Breast epithelium (tissue), 4 donors: Measurements from ENCODE around the gene CMKLR1. TPM values are rescaled to one million over a fixed set of nuclear protein-coding genes. Genes with fewer than 3 reads are reported as not detected.

ENCODE experiments used
- DNase-seq, 2 donors: peaks; one replicate each; pipeline ENCODE4 v3.0.0-alpha.2; 2019; ENCODE audit warnings: low spot score in 2 of 2
- H3K27ac ChIP-seq, 2 donors: fragments of 200-600 bp; sonication (generic) in 1 of 2; one replicate each; pipeline ENCODE4 v1.5.1; 2016 to 2019; ENCODE audit warnings: mild to moderate bottlenecking in 1 of 2
- H3K27me3 ChIP-seq, 2 donors: fragments of 200-600 bp; sonication (generic) in 1 of 2; one replicate each; pipeline versions ENCODE4 v1.5.1 to v1.6.0; 2017 to 2019; ENCODE audit warnings: control low read depth in 1 of 2, mild to moderate bottlenecking in 1 of 2
- H3K36me3 ChIP-seq: fragments of 200-600 bp; one replicate; pipeline ENCODE4 v1.5.1; 2019
- H3K4me1 ChIP-seq, 2 donors: fragments of 200-600 bp; sonication (generic); one replicate each; pipeline ENCODE4 v1.5.1; 2016 to 2019; ENCODE audit warnings: control low read depth in 1 of 2
- H3K4me3 ChIP-seq, 3 donors: fragments of 200-600 bp; sonication (generic); 1 replicate in 2 of 3; 2 replicates in 1 of 3; pipeline ENCODE4 v1.5.1; 2016 to 2019; ENCODE audit warnings: mild to moderate bottlenecking in 3 of 3, moderate library complexity in 2 of 3
- H3K9me3 ChIP-seq, 2 donors: fragments of 200-600 bp; sonication (generic) in 1 of 2; one replicate each; pipeline ENCODE4 v1.5.1; 2016 to 2019; ENCODE audit warnings: control low read depth in 1 of 2
- POLR2A ChIP-seq: fragments of 450-650 bp; IDR thresholded peaks from one replicate; pipeline ENCODE4 v1.6.1; 2016; ENCODE audit warnings: antibody characterized with exemption, mild to moderate bottlenecking, moderate library complexity
- POLR2AphosphoS5 ChIP-seq, 3 donors: sonication (generic); formaldehyde crosslinking; IDR thresholded peaks; one replicate each; pipeline ENCODE4 v1.6.1; 2017; ENCODE audit warnings: antibody characterized with exemption in 3 of 3
- intact Hi-C: fragments of 100-400 bp; cut with DNase I; formaldehyde crosslinking; loops from one replicate; pipeline ENCODE4 v1.15.1; 2023; ENCODE audit warnings: low total_unique reads
- total RNA-seq, 3 donors: library from RNA; depleted of rRNA; stranded (reverse); fragments of >200 nt; gene quantifications; one replicate each; pipeline ENCODE4 v1.1.0, GENCODE V29; 2016
- TF ChIP-seq, protein P1 (sequence below), 3 donors: fragments of 450-650 bp; IDR thresholded peaks; one replicate each; pipeline ENCODE4 v1.5.1; 2016 to 2017; ENCODE audit warnings: antibody characterized with exemption in 3 of 3, mild to moderate bottlenecking in 3 of 3, moderate library complexity in 3 of 3

Gene CMKLR1
- total RNA-seq, 3 donors from 2014 or later = 4.9 to 30.2 (median 9.1) TPM

GRCh38 chr12:108304633-108305032, 34.5 kb downstream of the CMKLR1 start:
- H3K27me3 ChIP-seq = no peaks in the 10 kb centered on the region
- no peaks in the 10 kb centered on the region for H3K9me3 ChIP-seq
- intact Hi-C loops = no loop called here
- no peak for DNase-seq
- H3K27ac ChIP-seq = peak overlapping the region; percentile 76 to 90
- peaks cover 17 to 27% of the 10 kb centered on the region in 2 donors for H3K4me1 ChIP-seq
- no peaks in the 10 kb centered on the region for H3K36me3 ChIP-seq
- no peak for TF ChIP-seq POLR2AphosphoS5 (IDR thresholded peaks at IDR 0.05)
- TF ChIP-seq, protein P1, sequence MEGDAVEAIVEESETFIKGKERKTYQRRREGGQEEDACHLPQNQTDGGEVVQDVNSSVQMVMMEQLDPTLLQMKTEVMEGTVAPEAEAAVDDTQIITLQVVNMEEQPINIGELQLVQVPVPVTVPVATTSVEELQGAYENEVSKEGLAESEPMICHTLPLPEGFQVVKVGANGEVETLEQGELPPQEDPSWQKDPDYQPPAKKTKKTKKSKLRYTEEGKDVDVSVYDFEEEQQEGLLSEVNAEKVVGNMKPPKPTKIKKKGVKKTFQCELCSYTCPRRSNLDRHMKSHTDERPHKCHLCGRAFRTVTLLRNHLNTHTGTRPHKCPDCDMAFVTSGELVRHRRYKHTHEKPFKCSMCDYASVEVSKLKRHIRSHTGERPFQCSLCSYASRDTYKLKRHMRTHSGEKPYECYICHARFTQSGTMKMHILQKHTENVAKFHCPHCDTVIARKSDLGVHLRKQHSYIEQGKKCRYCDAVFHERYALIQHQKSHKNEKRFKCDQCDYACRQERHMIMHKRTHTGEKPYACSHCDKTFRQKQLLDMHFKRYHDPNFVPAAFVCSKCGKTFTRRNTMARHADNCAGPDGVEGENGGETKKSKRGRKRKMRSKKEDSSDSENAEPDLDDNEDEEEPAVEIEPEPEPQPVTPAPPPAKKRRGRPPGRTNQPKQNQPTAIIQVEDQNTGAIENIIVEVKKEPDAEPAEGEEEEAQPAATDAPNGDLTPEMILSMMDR (IDR thresholded peaks at IDR 0.05) = no peak
- no peak for TF ChIP-seq POLR2A
- H3K4me3 ChIP-seq = no peak overlapping the region

DNA sequence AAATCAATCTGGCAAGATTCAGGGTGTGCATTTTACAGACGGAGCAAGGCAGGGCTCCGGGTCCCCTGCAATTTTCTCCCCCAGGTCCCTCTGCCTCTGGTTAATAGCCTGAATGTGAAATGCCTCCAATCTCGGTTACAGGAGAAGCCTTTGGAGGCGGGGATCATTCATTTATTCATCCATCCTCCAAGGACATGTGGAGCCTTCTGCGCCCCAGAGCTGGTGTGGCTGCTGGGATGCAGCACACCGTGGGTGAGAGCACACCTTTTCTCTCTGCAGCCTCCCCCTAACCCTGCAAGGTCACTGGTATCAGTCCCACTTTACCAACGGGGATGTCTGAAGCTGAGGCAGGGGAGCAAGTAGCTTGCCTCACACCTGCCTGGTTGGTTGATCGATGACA, 35.4 kb downstream of the CMKLR1 start:
- H3K9me3 ChIP-seq = no peaks in the 10 kb centered on the region
- peaks cover 17 to 27% of the 10 kb centered on the region in 2 donors for H3K4me1 ChIP-seq
- DNase-seq = no peak
- TF ChIP-seq POLR2A = no peak
- TF ChIP-seq, protein P1 (IDR thresholded peaks at IDR 0.05) = no peak
- no peak for TF ChIP-seq POLR2AphosphoS5 (IDR thresholded peaks at IDR 0.05)
- H3K36me3 ChIP-seq = no peaks in the 10 kb centered on the region
- no peaks in the 10 kb centered on the region for H3K27me3 ChIP-seq
- peak overlapping the region; percentile 6 to 90 for H3K27ac ChIP-seq
- intact Hi-C loops = no loop called here
- H3K4me3 ChIP-seq = no peak overlapping the region

DNA sequence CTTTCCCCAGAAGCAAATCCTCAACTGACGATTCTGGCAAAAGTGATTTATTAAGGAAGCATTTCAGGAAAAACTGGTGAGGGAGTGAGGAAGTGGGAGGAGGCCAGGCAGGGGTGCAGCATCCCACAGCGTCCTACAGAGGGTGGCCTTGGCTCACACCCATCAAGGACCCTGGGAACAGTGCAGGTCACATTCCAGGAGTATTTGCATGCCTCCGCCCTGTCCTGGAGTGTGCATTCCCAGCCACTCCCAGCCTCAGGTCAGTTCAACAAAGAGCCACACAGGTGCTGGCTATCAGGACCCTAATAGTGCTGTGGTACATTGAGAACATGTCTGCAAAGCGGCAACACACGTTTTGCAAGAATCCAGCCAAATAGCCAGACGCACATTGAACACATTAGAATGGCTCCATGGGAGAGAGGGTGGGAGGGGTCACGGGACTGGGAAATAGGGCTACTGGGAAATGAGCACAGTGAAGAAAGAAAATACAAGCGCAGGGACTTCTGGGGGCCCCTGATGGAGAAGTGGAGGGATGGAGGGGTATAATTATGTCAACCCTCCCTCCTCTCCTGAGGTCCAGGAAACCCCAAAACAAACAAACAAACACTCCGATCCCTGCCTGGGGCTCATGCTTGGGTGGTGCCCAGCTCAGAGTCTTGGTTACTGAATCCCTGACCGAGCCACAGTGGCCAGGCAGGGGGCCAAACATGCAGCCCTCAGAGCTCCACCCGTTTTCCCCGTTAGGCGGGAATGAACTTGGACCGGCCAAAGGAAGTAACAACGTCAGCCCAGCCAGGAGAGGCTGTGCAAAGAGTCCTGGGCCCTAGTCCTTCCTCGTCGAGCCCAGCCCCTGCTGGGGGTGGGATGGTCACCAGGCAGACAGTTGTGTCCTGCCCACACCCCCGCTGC, 36.5 kb downstream of the CMKLR1 start:
- intact Hi-C loops = no loop called here
- H3K9me3 ChIP-seq = no peaks in the 10 kb centered on the region
- DNase-seq = peak; percentile 51 to 67
- no peaks in the 10 kb centered on the region for H3K27me3 ChIP-seq
- H3K4me1 ChIP-seq = peaks cover 17 to 27% of the 10 kb centered on the region in 2 donors
- peak overlapping the region in 1 of 3 donors; percentile 50 for H3K4me3 ChIP-seq
- H3K27ac ChIP-seq = peak overlapping the region; percentile 6 to 90
- TF ChIP-seq POLR2AphosphoS5 (IDR thresholded peaks at IDR 0.05) (peak in 1 of 3 donors; percentile 22), POLR2A (no peak)
- TF ChIP-seq, protein P1 (IDR thresholded peaks at IDR 0.05) = no peak
- H3K36me3 ChIP-seq = no peaks in the 10 kb centered on the region

DNA sequence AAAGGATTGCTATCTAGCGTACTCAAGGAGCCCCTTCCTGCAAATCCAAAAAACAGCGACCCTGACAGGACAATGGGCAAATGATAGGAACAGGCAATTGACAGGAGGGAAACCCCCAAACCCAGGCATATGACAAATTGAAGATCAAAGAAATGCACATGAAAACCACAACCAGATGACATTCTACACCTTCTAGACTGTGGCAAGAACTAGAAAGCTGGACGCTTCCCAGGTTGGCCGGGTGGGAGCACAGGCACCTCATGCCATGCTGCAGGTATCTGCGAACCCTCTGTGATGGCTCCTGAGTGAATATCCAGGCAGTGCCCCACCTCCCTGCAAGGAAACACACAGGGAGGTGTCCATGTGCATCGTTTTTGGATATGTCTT, 37.1 kb downstream of the CMKLR1 start:
- no peak for TF ChIP-seq POLR2AphosphoS5 (IDR thresholded peaks at IDR 0.05)
- TF ChIP-seq POLR2A = no peak
- TF ChIP-seq, protein P1 (IDR thresholded peaks at IDR 0.05) = no peak
- H3K36me3 ChIP-seq = no peaks in the 10 kb centered on the region
- peak overlapping the region in 1 of 2 donors; percentile 90 for H3K27ac ChIP-seq
- no peak overlapping the region for H3K4me3 ChIP-seq
- peaks cover 17 to 27% of the 10 kb centered on the region in 2 donors for H3K4me1 ChIP-seq
- H3K27me3 ChIP-seq = no peaks in the 10 kb centered on the region
- no peaks in the 10 kb centered on the region for H3K9me3 ChIP-seq
- no peak for DNase-seq
- intact Hi-C loops = no loop called here

DNA sequence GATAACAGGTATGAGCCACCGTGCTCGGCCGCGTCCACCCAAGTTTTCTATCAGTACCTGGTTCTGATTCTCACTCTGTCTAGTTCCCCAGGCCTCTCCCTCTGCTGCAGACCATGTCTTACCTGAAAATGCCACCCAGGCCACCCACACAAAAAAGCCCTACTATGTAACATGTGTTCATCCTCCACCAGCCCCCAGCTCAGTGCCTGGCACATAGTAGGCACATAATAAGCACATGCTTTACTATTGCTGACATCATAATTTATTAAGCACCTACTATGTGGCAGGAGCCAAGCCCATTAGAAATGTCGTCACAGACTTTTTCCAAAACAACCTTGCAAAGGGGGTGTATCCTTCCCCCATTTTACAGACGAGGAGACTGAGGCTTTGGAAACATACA, 37.8 kb downstream of the CMKLR1 start:
- Histone ChIP-seq H3K27me3 (no peaks in the 10 kb centered on the region), H3K4me1 (peaks cover 17 to 27% of the 10 kb centered on the region in 2 donors), H3K4me3 (no peak overlapping the region), H3K27ac (peak overlapping the region in 1 of 2 donors; percentile 12), H3K36me3 (no peaks in the 10 kb centered on the region), H3K9me3 (no peaks in the 10 kb centered on the region)
- TF ChIP-seq, protein P1 (IDR thresholded peaks at IDR 0.05) = no peak
- TF ChIP-seq POLR2AphosphoS5 (IDR thresholded peaks at IDR 0.05) = no peak
- no peak for TF ChIP-seq POLR2A
- DNase-seq = no peak
- intact Hi-C loops = no loop called here
